Vagina (tissue), 2 donors: ENCODE data around the gene NLGN1.

ENCODE experiments used
- POLR2AphosphoS5 ChIP-seq, 2 donors: sonication (generic); formaldehyde crosslinking; IDR thresholded peaks; one replicate each; pipeline ENCODE4 v1.9.0; 2017; ENCODE audit warnings: antibody characterized with exemption in 2 of 2, mild to moderate bottlenecking in 2 of 2, low read depth in 1 of 2; ENCODE audit not compliant: insufficient read depth in 1 of 2
- TF ChIP-seq, protein P1 (sequence below), 3 experiments: fragments of 450-650 bp in 2 of 3; fragments of 200-600 bp in 1 of 3; sonication (generic) in 1 of 3; IDR thresholded peaks; one replicate each; pipeline ENCODE4 v1.5.1; 2017 to 2019; ENCODE audit warnings: antibody characterized with exemption in 3 of 3, mild to moderate bottlenecking in 2 of 3, moderate library complexity in 2 of 3

DNA sequence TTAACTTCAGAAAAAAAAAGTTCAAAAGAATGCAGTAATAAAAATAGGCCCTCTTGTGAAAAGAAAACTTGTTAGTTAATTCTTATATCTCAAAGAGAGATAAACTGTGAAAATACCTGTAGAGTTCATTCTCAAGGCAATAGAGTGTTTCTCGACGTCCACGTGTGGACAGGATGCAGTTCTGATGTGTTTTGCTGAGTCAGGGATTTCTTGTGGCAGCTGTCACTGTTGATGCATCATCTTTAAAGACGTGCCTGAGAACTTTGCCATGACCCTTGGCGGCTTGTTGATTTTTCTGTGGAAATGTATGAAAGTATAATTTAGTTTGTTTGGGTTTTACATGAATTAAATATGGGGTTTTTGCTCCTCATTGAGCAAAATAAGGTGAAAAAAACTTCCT lies 702.2 kb downstream of the NLGN1 start:
- TF ChIP-seq, protein P1, sequence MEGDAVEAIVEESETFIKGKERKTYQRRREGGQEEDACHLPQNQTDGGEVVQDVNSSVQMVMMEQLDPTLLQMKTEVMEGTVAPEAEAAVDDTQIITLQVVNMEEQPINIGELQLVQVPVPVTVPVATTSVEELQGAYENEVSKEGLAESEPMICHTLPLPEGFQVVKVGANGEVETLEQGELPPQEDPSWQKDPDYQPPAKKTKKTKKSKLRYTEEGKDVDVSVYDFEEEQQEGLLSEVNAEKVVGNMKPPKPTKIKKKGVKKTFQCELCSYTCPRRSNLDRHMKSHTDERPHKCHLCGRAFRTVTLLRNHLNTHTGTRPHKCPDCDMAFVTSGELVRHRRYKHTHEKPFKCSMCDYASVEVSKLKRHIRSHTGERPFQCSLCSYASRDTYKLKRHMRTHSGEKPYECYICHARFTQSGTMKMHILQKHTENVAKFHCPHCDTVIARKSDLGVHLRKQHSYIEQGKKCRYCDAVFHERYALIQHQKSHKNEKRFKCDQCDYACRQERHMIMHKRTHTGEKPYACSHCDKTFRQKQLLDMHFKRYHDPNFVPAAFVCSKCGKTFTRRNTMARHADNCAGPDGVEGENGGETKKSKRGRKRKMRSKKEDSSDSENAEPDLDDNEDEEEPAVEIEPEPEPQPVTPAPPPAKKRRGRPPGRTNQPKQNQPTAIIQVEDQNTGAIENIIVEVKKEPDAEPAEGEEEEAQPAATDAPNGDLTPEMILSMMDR (IDR thresholded peaks at IDR 0.05), result no peak
- no peak for TF ChIP-seq POLR2AphosphoS5 (IDR thresholded peaks at IDR 0.05; ENCODE audit: insufficient read depth in 1 of 2, low read depth in 1 of 2)
